Measurements from ENCODE around the gene ELMO3. TPM values are rescaled to one million over a fixed set of nuclear protein-coding genes. Genes with fewer than 3 reads are reported as not detected.

ELMO3 gene
- total RNA-seq, 1 donor from 2014 or later = 0.80 TPM

DNA sequence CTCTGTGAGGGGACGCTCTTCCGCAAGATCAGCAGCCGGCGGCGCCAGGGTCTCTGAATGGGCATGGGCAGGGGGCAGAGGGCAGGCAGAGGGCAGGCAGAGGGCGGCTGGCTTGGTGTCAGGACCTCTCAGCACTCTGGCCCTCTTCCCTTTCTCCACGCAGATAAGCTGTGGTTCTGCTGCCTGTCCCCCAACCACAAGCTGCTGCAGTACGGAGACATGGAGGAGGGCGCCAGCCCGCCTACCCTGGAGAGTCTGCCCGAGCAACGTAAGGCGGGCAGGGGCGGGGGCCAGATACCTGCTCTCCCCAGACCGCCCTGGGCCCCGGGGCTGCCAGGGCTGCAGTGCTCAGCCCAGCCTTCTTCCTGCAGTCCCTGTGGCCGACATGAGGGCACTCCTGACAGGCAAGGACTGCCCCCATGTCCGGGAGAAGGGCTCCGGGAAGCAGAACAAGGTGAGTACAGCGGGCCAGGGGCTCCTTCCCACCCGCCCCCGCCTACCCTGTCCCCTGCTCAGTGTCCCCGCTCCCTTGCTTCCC, 4.1 kb downstream of the ELMO3 start:
- DNase-seq = no peak
- H3K27me3 ChIP-seq (ENCODE audit: low read depth) = no peaks in the 10 kb centered on the region
- TF ChIP-seq, protein P1, sequence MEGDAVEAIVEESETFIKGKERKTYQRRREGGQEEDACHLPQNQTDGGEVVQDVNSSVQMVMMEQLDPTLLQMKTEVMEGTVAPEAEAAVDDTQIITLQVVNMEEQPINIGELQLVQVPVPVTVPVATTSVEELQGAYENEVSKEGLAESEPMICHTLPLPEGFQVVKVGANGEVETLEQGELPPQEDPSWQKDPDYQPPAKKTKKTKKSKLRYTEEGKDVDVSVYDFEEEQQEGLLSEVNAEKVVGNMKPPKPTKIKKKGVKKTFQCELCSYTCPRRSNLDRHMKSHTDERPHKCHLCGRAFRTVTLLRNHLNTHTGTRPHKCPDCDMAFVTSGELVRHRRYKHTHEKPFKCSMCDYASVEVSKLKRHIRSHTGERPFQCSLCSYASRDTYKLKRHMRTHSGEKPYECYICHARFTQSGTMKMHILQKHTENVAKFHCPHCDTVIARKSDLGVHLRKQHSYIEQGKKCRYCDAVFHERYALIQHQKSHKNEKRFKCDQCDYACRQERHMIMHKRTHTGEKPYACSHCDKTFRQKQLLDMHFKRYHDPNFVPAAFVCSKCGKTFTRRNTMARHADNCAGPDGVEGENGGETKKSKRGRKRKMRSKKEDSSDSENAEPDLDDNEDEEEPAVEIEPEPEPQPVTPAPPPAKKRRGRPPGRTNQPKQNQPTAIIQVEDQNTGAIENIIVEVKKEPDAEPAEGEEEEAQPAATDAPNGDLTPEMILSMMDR (IDR thresholded peaks at IDR 0.05; ENCODE audit: borderline replicate concordance) = no peak
- peaks cover 46% of the 10 kb centered on the region for H3K36me3 ChIP-seq
- intact Hi-C loops (cut with micrococcal nuclease) = no loop called here
- no peak overlapping the region for H3K27ac ChIP-seq (replicated peaks)
- peaks cover 15% of the 10 kb centered on the region for H3K4me1 ChIP-seq
- no peak overlapping the region for H3K4me3 ChIP-seq
- H3K9me3 ChIP-seq (replicated peaks) = no peaks in the 10 kb centered on the region

DNA sequence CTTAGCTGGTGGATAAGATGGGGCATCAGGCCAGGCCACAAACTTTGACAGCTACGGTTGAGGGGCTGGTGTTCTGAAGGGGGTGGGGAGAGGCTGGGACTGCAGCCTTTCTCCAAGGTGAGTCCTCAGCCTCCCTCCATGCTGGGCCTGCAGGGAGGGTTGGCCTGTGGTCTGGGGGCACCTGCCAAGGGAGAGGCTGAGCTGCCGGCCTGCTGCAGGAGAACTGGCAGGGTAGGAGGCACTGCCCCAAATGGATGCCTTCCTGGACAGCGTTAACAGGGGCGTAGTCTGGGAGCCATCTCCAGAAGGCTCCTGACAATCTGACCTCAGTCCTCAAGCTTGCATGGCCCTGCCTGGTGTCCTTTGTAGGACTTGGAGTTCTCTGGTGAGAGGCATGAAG, 5.1 kb downstream of the ELMO3 start:
- no peak overlapping the region for H3K4me3 ChIP-seq
- H3K4me1 ChIP-seq = peaks cover 5% of the 10 kb centered on the region
- TF ChIP-seq, protein P1 (IDR thresholded peaks at IDR 0.05; ENCODE audit: borderline replicate concordance) = no peak
- H3K27ac ChIP-seq (replicated peaks) = no peak overlapping the region
- H3K27me3 ChIP-seq (ENCODE audit: low read depth) = no peaks in the 10 kb centered on the region
- H3K36me3 ChIP-seq = peaks cover 42% of the 10 kb centered on the region
- no peak for DNase-seq
- H3K9me3 ChIP-seq (replicated peaks) = no peaks in the 10 kb centered on the region
- intact Hi-C loops (cut with micrococcal nuclease) = no loop called here

DNA sequence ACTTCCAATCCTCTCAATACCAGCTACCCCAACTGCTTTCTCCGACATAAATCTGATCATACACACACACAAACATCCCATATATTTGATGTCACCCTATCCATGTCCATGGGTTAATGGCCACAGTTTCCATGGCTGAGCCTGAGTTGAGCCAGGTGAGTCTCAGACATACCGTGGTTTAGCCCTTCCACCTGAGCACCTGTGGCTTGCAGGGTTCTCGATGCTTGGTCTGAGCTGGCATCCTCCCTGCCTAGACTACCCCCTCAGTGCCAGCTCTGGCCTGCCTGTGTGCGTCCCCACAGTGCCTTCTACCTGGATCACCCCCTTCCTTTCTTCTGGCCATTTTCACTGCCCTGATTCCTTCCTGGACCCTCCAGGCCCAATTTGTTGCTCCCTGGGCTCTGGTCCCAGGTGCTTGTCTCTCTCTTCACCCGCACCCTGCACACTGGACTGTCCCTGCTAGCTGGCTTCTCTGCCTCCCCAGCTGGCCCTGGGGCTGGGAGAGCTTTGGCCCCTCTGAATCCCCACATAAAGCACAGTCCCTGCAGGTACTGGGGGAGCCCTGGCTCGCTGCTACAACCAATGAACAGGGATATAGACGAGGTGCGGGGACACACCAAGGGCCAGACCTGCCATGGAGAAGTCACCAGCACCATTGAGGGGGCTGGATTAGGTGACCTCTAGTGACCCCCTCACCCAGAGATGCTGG, 7.4 kb downstream of the ELMO3 start:
- TF ChIP-seq, protein P1 (IDR thresholded peaks at IDR 0.05; ENCODE audit: borderline replicate concordance) = no peak

DNA sequence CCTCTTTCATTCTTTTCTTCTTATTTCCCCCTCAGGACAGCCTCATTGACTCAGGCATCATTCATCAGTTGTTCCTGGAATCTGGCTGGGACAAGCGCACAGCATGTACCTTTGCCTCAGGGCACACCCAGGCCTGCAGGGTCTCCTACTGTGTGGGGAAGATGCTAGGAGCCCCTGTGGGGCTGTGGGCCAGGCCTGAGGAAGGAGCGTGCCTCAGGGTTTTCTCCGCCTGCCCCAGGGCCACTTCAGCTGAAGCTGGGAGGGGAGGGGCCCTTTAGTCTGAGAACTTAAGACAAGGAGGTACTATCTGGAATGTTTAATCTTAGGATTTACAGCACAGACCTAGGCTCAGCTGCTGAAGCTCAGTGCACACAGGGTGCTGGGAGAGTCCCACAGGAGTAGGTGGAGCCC, 7.9 kb downstream of the ELMO3 start:
- Histone ChIP-seq H3K27me3 (ENCODE audit: low read depth) (no peaks in the 10 kb centered on the region), H3K4me1 (no peaks in the 10 kb centered on the region), H3K4me3 (no peak overlapping the region), H3K36me3 (peaks cover 27% of the 10 kb centered on the region), H3K27ac (replicated peaks) (no peak overlapping the region), H3K9me3 (replicated peaks) (no peaks in the 10 kb centered on the region)
- intact Hi-C loops (cut with micrococcal nuclease) = no loop called here
- TF ChIP-seq, protein P1 (IDR thresholded peaks at IDR 0.05; ENCODE audit: borderline replicate concordance) = no peak
- no peak for DNase-seq

More for the DNA sequence above, 7.4 kb downstream of the ELMO3 start:
- intact Hi-C loops (cut with micrococcal nuclease) = no loop called here
- H3K4me1 ChIP-seq = no peaks in the 10 kb centered on the region
- H3K9me3 ChIP-seq (replicated peaks) = no peaks in the 10 kb centered on the region
- no peak overlapping the region for H3K4me3 ChIP-seq
- H3K27ac ChIP-seq (replicated peaks) = no peak overlapping the region
- DNase-seq = no peak
- no peaks in the 10 kb centered on the region for H3K27me3 ChIP-seq (ENCODE audit: low read depth)
- H3K36me3 ChIP-seq = peaks cover 33% of the 10 kb centered on the region

DNA sequence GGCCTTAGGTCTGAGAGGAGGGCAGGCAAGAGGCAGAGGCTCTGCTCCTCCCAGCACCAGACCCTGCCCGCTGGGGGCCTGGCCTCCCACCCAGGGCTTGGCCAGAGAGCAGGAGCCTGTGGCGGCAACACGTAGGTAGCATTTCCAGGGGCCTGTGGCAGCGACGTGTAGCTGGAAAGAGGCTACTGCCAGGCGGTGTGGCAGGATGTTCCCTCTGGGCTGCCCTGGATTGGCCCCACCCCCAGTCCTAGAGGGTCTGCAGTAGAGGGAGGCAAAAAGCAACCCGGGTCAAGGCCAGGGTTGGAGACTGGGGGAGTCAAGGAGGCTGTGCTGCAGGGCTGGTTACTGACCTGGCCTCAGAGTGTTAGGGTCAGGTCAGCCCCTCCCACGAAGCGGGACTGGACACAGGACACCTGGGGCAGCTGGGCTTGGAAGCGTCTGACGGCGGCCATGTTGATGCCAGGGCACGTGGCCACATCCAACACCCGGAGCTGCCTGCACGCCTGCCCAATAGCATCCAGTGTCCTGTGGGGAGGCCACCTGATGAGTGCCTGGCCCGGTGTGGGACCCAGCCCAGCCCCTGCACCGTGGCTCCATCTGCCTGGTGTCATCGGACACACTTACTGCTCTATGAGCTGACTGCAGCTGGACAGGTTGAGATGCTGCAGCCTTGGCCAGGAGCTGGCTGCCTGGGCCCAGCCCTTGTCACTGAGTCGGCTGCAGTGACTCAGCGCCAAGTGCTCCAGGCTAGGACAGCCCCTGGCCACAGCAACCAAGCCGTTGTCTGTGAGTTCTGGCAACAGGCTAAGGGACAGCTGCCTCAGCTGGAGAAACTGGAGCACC, 8.5 kb downstream of the ELMO3 start:
- Histone ChIP-seq H3K36me3 (peaks cover 21% of the 10 kb centered on the region), H3K4me3 (no peak overlapping the region), H3K27ac (replicated peaks) (no peak overlapping the region), H3K27me3 (ENCODE audit: low read depth) (no peaks in the 10 kb centered on the region), H3K9me3 (replicated peaks) (no peaks in the 10 kb centered on the region), H3K4me1 (no peaks in the 10 kb centered on the region)
- intact Hi-C loops (cut with micrococcal nuclease) = no loop called here
- no peak for DNase-seq
- TF ChIP-seq, protein P1 (IDR thresholded peaks at IDR 0.05; ENCODE audit: borderline replicate concordance) = no peak

Data from left ventricle myocardium inferior (tissue), 1 donor.